GM23338 (cell line): ENCODE results near the gene DOCK2. TPM values are rescaled to one million over a fixed set of nuclear protein-coding genes. Genes with fewer than 3 reads are reported as not detected.

ENCODE experiments used
- ATAC-seq: fragments of 200-7000 bp; cut with Tn5 transposase; 3 replicates; pipeline ENCODE4 v1.9.1; 2020
- DNase-seq: peaks from one replicate; pipeline ENCODE4 v3.0.0-alpha.2; 2015; ENCODE audit warnings: low spot score
- H2AFZ ChIP-seq: fragments of 200-600 bp; sonication (generic); 2 replicates; pipeline ENCODE4 v1.8.0; 2016; ENCODE audit warnings: antibody characterized with exemption, mild to moderate bottlenecking, moderate library complexity
- H3F3A ChIP-seq: fragments of 200-600 bp; sonication (generic); replicated peaks from 2 replicates; pipeline ENCODE4 v1.8.0; 2017; ENCODE audit warnings: antibody characterized with exemption, mixed run types, low read depth
- H3K27ac ChIP-seq: fragments of 200-600 bp; sonication (generic); 2 replicates; pipeline ENCODE4 v1.6.1; 2016; ENCODE audit warnings: low read depth
- H3K27me3 ChIP-seq: fragments of 200-600 bp; sonication (generic); 2 replicates; pipeline ENCODE4 v1.8.0; 2016; ENCODE audit warnings: mild to moderate bottlenecking, mixed run types, moderate library complexity; ENCODE audit not compliant: insufficient read depth
- H3K36me3 ChIP-seq: fragments of 200-600 bp; sonication (generic); 2 replicates; pipeline ENCODE4 v1.8.0; 2016; ENCODE audit warnings: mild to moderate bottlenecking; ENCODE audit not compliant: insufficient read depth
- H3K4me1 ChIP-seq: fragments of 200-600 bp; sonication (generic); 2 replicates; pipeline ENCODE4 v1.8.0; 2016; ENCODE audit warnings: mild to moderate bottlenecking, moderate library complexity; ENCODE audit not compliant: insufficient read depth
- H3K4me2 ChIP-seq: fragments of 200-600 bp; sonication (generic); 2 replicates; pipeline ENCODE4 v1.7.1; 2017; ENCODE audit warnings: mixed run types
- H3K4me3 ChIP-seq: fragments of 200-600 bp; sonication (generic); 2 replicates; pipeline ENCODE4 v1.6.1; 2016; ENCODE audit warnings: mixed run types
- H3K79me2 ChIP-seq: fragments of 200-600 bp; sonication (generic); replicated peaks from 2 replicates; pipeline ENCODE4 v1.8.0; 2017; ENCODE audit warnings: mild to moderate bottlenecking; ENCODE audit not compliant: insufficient read depth
- H3K9me2 ChIP-seq: fragments of 200-600 bp; sonication (generic); 2 replicates; pipeline ENCODE4 v1.8.0; 2017; ENCODE audit not compliant: insufficient read depth
- H4K20me1 ChIP-seq: fragments of 200-600 bp; sonication (generic); replicated peaks from 2 replicates; pipeline ENCODE4 v1.8.0; 2017; ENCODE audit warnings: mild to moderate bottlenecking; ENCODE audit not compliant: insufficient read depth
- H3K27ac Mint-ChIP-seq: 2 replicates; pipeline ENCODE4 v1.8.0; 2020; ENCODE audit warnings: inconsistent platforms, mild to moderate bottlenecking, moderate library complexity, mixed read lengths
- H3K27me3 Mint-ChIP-seq: 3 replicates; pipeline ENCODE4 v1.8.0; 2022; ENCODE audit warnings: low read depth, mild to moderate bottlenecking, moderate library complexity, mixed read lengths, inconsistent platforms; ENCODE audit not compliant: insufficient read depth, poor library complexity
- H3K36me3 Mint-ChIP-seq: 3 replicates; pipeline ENCODE4 v1.8.0; 2021; ENCODE audit warnings: low read depth, mild to moderate bottlenecking, inconsistent platforms, moderate library complexity, mixed read lengths
- H3K4me1 Mint-ChIP-seq: 3 replicates; pipeline ENCODE4 v1.8.0; 2020; ENCODE audit warnings: mild to moderate bottlenecking, inconsistent platforms, mixed read lengths
- H3K4me3 Mint-ChIP-seq: 3 replicates; pipeline ENCODE4 v1.8.0; 2021; ENCODE audit warnings: moderate library complexity, mild to moderate bottlenecking, inconsistent platforms, mixed read lengths
- H3K9me3 Mint-ChIP-seq: 3 replicates; pipeline ENCODE4 v1.8.0; 2020; ENCODE audit warnings: moderate library complexity, mild to moderate bottlenecking, inconsistent platforms, mixed read lengths
- CREB1 ChIP-seq: fragments of 250-450 bp; sonication (Bioruptor Pico); IDR thresholded peaks from 2 replicates; pipeline ENCODE4 v1.5.0; 2020; ENCODE audit warnings: low read depth, mild to moderate bottlenecking, moderate library complexity
- CTCF ChIP-seq, 2 experiments: fragments of 200-600 bp in 1 of 2; sonication (generic) in 1 of 2; conservative IDR thresholded peaks; 2 replicates each; pipeline versions ENCODE4 v1.5.1 to v1.6.1; 2016 to 2017; ENCODE audit warnings: antibody characterized with exemption in 2 of 2, low read depth in 2 of 2, mild to moderate bottlenecking in 2 of 2, moderate library complexity in 1 of 2
- ETS1 ChIP-seq: IDR thresholded peaks from 2 replicates; pipeline ENCODE4 v1.6.1; 2016; ENCODE audit warnings: antibody characterized with exemption
- EZH2 ChIP-seq: fragments of 200-600 bp; sonication (generic); IDR thresholded peaks from one replicate; pipeline ENCODE4 v1.8.0; 2017; ENCODE audit warnings: antibody characterized with exemption, mild to moderate bottlenecking, low read depth; ENCODE audit not compliant: unreplicated experiment
- EZH2phosphoT487 ChIP-seq: fragments of 200-600 bp; sonication (generic); IDR thresholded peaks from one replicate; pipeline ENCODE4 v1.8.1; 2018; ENCODE audit warnings: antibody characterized with exemption; ENCODE audit not compliant: unreplicated experiment
- JUNB ChIP-seq: IDR thresholded peaks from one replicate; pipeline ENCODE4 v1.6.1; 2016; ENCODE audit warnings: antibody characterized with exemption; ENCODE audit not compliant: unreplicated experiment
- NANOG ChIP-seq: IDR thresholded peaks from 2 replicates; pipeline ENCODE4 v1.6.1; 2016; ENCODE audit warnings: antibody characterized with exemption, borderline replicate concordance
- POLR2AphosphoS5 ChIP-seq: IDR thresholded peaks from 2 replicates; pipeline ENCODE4 v1.6.1; 2016; ENCODE audit warnings: antibody characterized with exemption, low read depth
- REST ChIP-seq: IDR thresholded peaks from one replicate; pipeline ENCODE4 v1.6.1; 2018; ENCODE audit warnings: antibody characterized with exemption; ENCODE audit not compliant: unreplicated experiment
- STAT1 ChIP-seq: IDR thresholded peaks from one replicate; pipeline ENCODE4 v1.6.1; 2016; ENCODE audit warnings: antibody characterized with exemption; ENCODE audit not compliant: unreplicated experiment
- ZNF114 ChIP-seq: fragments of 250-450 bp; sonication (Bioruptor Pico); IDR thresholded peaks from 2 replicates; pipeline ENCODE4 v1.5.0; 2020; ENCODE audit warnings: mild to moderate bottlenecking, moderate library complexity
- ZNF331 ChIP-seq: fragments of 250-450 bp; sonication (Bioruptor Pico); IDR thresholded peaks from 2 replicates; pipeline ENCODE4 v1.5.0; 2020; ENCODE audit warnings: low read depth, mild to moderate bottlenecking, moderate library complexity
- ZNF462 ChIP-seq: fragments of 250-450 bp; sonication (Bioruptor Pico); IDR thresholded peaks from 2 replicates; pipeline ENCODE4 v1.5.0; 2020; ENCODE audit warnings: mild to moderate bottlenecking, moderate library complexity
- polyA plus RNA-seq: library from polyadenylated mRNA; unstranded; fragments of >200 nt; fragmentation: Nextera tagmentation; extraction: Ambion mirVana; gene quantifications from 2 replicates; pipeline ENCODE4 v1.2.1, GENCODE V29; 2016
- total RNA-seq: library from RNA; depleted of rRNA; stranded (reverse); fragments of >200 nt; shearing (Covaris generic); gene quantifications from 2 replicates; pipeline ENCODE4 v1.2.3, GENCODE V29; 2014

Gene DOCK2
- total and polyA plus RNA-seq, 2 experiments from 2014 or later, result 3.7 to 9.4 TPM

- ATAC-seq (no peak), DNase-seq (peak; percentile 9)
- H3K79me2 ChIP-seq, result no peaks in the 10 kb centered on the region
- H2AFZ ChIP-seq, result no peak overlapping the region
- no peak overlapping the region for H3K4me2 ChIP-seq
- no peaks in the 10 kb centered on the region for H4K20me1 ChIP-seq
- H3K27me3 Mint-ChIP-seq, result peaks cover 14% of the 10 kb centered on the region
- no peak overlapping the region for H3K27ac Mint-ChIP-seq
- H3K4me3 Mint-ChIP-seq, result no peak overlapping the region
- no peaks in the 10 kb centered on the region for H3K36me3 ChIP-seq
- no peaks in the 10 kb centered on the region for H3K27me3 ChIP-seq
- H3K4me3 ChIP-seq, result no peak overlapping the region
- no peaks in the 10 kb centered on the region for H3K4me1 ChIP-seq
- H3K9me3 Mint-ChIP-seq, result peaks cover 4% of the 10 kb centered on the region; the same call in 2 of the 3 replicates
- TF ChIP-seq ZNF462 (CRISPR knock-in tag), result no peak
- no peak for TF ChIP-seq ZNF114 (CRISPR knock-in tag)
- TF ChIP-seq JUNB, result no peak
- TF ChIP-seq NANOG, result no peak
- no peak for TF ChIP-seq EZH2
- TF ChIP-seq CTCF (conservative IDR thresholded peaks at IDR 0.05; ENCODE audit: low read depth in 2 of 2), result no peak
- no peak for TF ChIP-seq REST
- no peak for TF ChIP-seq CREB1
- TF ChIP-seq EZH2phosphoT487, result no peak
- TF ChIP-seq ETS1, result no peak
- TF ChIP-seq ZNF331 (CRISPR knock-in tag), result no peak
- no peak for TF ChIP-seq POLR2AphosphoS5
- TF ChIP-seq STAT1, result no peak
- no peak overlapping the region for H3K27ac ChIP-seq
- no peaks in the 10 kb centered on the region for H3K9me2 ChIP-seq
- H3K36me3 Mint-ChIP-seq, result no peaks in the 10 kb centered on the region
- no peaks in the 10 kb centered on the region for H3F3A ChIP-seq
- H3K4me1 Mint-ChIP-seq, result peaks cover 15% of the 10 kb centered on the region
Observed at GRCh38 chr5:170097934-170098333, 460.9 kb downstream of the DOCK2 start.
